ENCODE data around the gene PPFIA1. TPM values are rescaled to one million over a fixed set of nuclear protein-coding genes. Genes with fewer than 3 reads are reported as not detected.
"Not testable (repeated sequence)": the region's sequence is repeated elsewhere in the genome, so short reads cannot be mapped to it uniquely, and the experiment has no call there.

PPFIA1 gene
- polyA plus RNA-seq, 5 donors, result 39.4 to 55.0 (median 46.9) TPM

DNA sequence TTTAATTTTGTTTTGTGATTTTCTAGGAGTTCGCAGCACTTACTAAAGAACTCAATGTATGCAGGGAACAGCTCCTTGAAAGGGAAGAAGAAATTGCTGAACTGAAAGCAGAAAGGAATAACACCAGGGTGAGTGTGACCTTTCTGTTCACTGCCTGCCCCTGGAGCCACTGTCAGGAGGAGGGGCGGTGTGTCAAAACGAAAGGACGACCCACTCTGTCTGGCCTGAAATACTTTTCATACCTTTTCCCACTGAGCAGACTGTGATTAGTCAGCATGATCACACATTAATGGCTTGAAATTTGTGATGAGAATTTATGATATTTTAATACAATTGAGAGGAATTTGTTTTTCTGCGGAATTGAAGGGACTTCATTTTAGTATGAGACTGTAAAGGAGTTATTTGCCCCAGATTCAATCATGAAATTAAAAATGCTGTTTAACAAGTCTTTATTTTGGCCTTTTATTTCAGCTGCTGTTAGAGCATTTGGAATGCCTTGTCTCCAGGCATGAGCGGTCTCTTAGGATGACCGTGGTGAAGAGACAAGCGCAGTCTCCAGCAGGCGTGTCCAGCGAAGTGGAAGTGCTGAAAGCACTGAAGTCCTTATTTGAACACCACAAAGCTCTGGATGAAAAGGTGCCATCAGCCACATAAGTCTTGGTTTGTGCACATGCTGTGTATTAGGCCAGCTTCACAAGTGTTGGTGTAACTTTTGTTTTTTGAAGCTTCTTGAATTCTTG, 54.1 kb downstream of the PPFIA1 start:
- no peak for DNase-seq

DNA sequence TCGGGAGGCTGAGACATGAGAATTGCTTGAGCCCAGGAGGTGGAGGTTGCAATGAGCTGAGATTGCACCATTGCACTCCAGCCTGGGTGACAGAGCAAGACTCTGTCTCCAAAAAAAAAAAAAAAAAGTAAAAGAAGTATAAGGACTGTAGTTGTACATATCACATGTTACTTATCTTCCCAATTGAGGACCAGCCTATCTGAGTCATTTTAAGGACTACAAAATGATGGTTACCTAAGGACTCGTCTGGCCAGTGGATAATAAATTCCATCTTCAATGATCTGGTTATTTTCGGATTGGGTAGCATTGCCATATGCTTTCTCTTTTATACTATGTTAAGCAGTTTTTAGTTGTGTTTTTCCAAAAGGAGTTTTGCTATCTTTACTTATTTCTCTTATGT, 55.3 kb downstream of the PPFIA1 start:
- peak in 1 of 2 donors; percentile 20 for DNase-seq

DNA sequence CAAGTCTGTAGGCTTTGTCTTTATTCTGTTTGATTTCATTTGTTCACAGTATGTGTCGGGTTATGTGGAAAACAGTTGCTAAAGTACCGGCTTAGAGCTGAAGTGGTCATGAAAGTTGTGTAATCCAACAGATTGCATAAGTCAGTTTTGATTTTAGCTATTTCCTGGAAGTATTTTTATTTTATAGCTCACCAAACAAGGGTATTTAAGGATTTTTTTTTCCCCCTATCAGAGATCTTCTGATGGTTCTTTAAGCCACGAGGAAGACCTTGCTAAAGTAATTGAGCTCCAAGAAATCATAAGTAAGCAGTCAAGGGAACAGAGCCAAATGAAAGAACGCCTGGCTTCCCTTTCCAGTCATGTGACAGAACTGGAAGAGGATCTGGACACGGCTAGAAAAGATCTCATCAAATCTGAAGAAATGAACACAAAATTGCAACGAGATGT, 55.9 kb downstream of the PPFIA1 start:
- DNase-seq, result peak; percentile 83 to 90

GRCh38 chr11:70326833-70327232, 56.3 kb downstream of the PPFIA1 start:
- no peak for DNase-seq

- DNase-seq, result no peak
These were observed 57.2 kb downstream of the PPFIA1 start for GRCh38 chr11:70327717-70328116.

DNA sequence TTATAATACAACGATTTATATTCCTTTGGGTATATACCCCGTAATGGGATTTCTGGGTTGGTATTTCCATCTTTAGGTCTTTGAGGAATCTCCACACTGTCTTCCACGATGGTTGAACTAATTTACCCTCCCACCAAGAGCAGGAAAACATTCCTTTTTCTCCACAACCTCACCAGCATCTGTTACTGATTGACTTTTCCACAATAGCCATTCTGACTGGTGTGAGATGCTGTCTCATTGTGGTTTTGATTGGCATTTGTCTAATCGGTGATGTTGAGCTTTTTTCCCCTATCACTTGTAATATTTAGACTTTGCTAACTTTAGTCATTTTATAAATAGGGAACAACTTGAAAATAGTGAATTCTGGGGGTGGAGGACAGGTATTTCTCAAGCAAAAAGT, 58.1 kb downstream of the PPFIA1 start:
- no peak for DNase-seq

DNA sequence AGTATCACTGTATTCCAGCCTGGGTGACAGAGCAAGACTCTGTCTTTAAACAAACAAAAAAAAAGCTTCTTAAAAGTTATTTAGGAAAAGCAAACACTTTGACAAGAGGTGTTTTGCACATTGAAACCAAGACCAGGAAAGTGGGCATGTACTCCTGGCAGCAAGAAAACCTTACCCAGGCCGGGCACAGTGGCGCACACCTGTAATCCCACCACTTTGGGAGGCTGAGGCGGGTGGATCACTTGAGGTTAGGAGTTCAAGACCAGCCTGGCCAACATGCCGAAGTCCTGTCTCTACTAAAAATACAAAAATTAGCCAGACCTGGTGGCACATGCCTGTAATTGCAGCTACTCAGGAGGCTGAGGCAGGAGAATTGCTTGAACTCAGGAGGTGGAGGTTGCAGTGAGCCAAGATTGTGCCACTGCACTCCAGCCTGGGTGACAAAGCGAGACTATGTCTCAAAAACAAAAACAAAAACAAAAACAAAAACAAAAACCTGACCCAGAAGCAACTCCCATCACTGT, 60.9 kb downstream of the PPFIA1 start:
- not testable (repeated sequence) for DNase-seq

- no peak for DNase-seq
These were observed 61.4 kb downstream of the PPFIA1 start for GRCh38 chr11:70331901-70332300.

DNA sequence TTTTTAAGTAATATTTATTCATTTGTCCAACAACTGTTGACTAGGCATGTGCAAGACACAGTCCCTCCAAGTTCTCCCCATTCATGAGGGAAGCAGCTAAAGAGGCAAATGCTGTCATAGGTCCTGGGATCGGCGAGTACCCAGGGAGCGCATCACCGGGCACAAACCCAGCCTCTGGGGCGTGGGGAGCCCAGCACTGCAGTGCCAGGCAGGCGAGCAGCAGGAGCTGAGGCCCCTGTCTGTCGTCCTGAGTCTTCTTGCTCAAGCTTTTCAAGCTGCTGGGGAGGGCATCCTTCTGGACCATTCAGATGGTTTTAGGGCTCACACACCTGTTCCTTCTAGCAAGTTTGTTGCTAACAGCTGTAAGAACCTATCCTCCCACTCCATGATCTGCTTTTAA, 62.1 kb downstream of the PPFIA1 start:
- DNase-seq, result no peak

DNA sequence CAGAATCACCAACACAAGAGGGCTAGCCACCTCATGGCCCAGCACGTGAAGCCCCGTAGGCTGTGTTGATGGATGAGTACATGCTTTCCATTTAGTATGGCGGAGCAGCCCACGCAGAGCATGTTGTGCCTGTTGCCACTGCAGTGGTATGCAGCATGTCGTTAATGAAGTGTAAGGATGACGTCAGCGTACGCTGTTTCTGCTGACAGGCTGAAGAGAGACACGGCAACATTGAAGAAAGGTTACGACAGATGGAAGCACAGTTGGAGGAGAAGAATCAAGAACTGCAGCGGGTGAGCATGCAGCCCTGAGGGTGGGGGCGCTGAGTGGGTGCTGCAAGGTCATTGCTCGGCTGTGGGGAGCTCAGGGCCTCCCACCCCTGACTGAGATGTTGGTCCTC, 62.8 kb downstream of the PPFIA1 start:
- DNase-seq, result peak; percentile 63 to 72

GRCh38 chr11:70334351-70334995, 64.0 kb downstream of the PPFIA1 start:
- DNase-seq, result no peak

GRCh38 chr11:70335511-70335910, 65.0 kb downstream of the PPFIA1 start:
- DNase-seq, result no peak

GRCh38 chr11:70338594-70338993, 68.1 kb downstream of the PPFIA1 start:
- no peak for DNase-seq

- DNase-seq, result no peak
These were observed 68.6 kb downstream of the PPFIA1 start for GRCh38 chr11:70339066-70339465.

DNA sequence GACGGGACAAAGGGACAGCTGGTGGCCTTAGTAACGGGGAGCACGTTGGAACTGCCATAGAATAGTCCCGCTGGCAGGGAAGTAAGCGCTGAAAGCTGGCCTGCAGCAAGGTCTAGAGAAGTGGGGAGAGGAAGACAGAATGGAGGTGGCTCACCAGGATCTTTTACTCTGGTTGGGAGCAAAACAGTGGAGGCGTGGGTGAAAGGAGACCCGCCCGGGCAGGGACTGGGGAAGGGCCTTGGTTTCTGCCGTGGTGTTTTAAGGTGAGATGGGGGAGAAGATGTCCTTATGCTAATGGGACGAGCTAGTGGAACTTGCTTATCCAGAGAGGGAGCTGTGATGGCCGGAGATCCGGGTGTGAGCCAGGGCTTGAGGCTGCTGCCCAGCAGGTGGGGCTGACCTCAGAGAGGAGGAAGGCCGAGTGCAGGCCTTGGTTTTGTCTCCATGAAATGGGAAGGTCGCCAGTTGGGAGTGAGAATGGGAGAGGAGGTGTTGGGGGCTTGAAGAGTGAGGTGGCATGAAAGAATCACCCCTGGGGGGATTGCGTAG, 71.5 kb downstream of the PPFIA1 start:
- DNase-seq, result no peak

GRCh38 chr11:70343636-70344035, 73.1 kb downstream of the PPFIA1 start:
- no peak for DNase-seq

- no peak for DNase-seq
These were observed 77.7 kb downstream of the PPFIA1 start for GRCh38 chr11:70348191-70348590.

DNA sequence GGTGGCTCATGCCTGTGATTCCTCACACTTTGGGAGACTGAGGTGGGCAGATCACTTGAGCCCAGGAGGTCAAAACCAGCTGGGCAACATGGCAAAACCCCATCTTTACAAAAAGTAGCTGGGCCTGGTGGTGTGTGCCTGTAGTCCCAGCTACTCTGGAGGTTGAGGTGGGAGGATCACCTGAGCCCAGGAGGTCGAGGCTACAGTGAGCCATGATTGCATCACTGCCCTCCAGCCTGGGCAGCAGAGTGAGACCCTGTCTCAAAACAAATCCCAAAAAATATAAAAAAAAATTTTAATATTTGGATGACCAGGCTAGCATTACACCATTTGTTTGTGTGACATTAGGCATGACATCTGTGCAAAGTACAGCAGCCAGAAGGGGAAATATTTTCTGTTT, 78.1 kb downstream of the PPFIA1 start:
- DNase-seq, result no peak

DNA sequence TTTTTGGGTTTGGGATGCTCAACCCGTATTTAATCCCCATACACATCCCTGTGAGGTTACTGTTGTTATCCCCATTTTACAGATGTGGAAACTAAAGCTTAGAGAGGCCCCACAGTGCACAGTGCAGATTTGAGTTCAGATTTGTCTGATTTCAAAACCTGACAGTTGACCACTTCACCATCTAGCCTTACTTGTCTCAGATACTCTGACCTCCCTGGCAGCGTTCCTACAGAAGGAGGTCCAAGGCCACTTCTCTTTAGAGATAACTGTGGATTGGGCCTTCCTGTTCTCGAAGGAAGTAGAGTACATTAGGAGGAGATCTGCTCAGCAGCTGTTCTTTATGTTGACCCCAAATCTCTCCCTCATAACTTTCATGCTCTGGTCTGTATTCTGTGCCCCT, 81.2 kb downstream of the PPFIA1 start:
- DNase-seq, result no peak

GRCh38 chr11:70352100-70352499, 81.6 kb downstream of the PPFIA1 start:
- no peak for DNase-seq

GRCh38 chr11:70352601-70353000, 82.1 kb downstream of the PPFIA1 start:
- DNase-seq, result no peak

DNA sequence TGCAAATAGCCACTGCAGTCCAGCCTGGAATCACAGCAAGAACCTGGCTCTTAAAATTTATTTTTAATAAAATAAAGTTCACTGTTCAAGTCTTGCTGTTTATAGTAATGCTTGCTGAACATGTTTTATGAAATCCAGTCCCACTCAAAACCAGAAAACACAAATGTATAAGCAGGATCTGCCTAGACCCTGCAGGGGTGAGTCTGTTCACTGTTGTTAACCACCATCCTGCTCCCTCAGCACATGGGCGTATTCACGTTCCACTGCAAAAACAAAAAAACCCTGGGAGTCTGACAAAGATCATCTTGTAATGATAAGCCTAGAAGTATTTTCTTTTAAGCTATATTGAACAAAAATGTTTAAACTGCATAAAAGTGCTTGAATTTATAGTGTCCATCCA, 82.8 kb downstream of the PPFIA1 start:
- no peak for DNase-seq
